ENCODE data around the gene CDK5RAP1.
A peak's percentile ranks its signal among the peaks of the same experiment; 100 is the strongest.

The CDK5RAP1 gene

GRCh38 chr20:33401184-33401920 lies at the start of gene CDK5RAP1:
CDK5RAP1 (minus strand) TSS chr20:33401519; CDS start chr20:33397064, 4,455 bp downstream.
- Histone ChIP-seq H3K9me2 (replicated peaks; ENCODE audit: insufficient read depth, low read length) (no peaks in the 10 kb centered on the region), H3K36me3 (ENCODE audit: low read length) (no peaks in the 10 kb centered on the region), H3K4me2 (ENCODE audit: low read depth, low read length, poor library complexity, severe bottlenecking) (peak within 1 kb of the TSS; percentile 80), H3K79me2 (ENCODE audit: insufficient read depth, low read length) (peaks cover 45% of the 10 kb centered on the region), H2AFZ (ENCODE audit: low read depth, low read length, severe bottlenecking) (peak within 1 kb of the TSS; percentile 69), H4K20me1 (ENCODE audit: low read depth, low read length) (no peaks in the 10 kb centered on the region), H3K4me3 (ENCODE audit: insufficient read depth, low read length, poor library complexity, severe bottlenecking) (peak within 1 kb of the TSS; percentile 86), H3K27ac (ENCODE audit: low read depth, low read length) (peak within 1 kb of the TSS; percentile 56), H3K27me3 (ENCODE audit: low read length) (no peaks in the 10 kb centered on the region), H3F3A (ENCODE audit: insufficient read depth) (0 out of 2 replicates have a peak, but pooled peaks cover 7% of the 10 kb centered on the region), H3K9me3 (ENCODE audit: insufficient read depth, low read length) (no peaks in the 10 kb centered on the region), H3K9ac (ENCODE audit: low read length) (peak within 1 kb of the TSS; percentile 74)
- TF ChIP-seq EZH2phosphoT487 (conservative IDR thresholded peaks at IDR 0.05; ENCODE audit: low read length), result no peak
- no peak for TF ChIP-seq CTCF (IDR thresholded peaks at IDR 0.05; ENCODE audit: insufficient read depth, low read length, poor library complexity, severe bottlenecking)

GRCh38 chr20:33450867-33451266 lies 49.5 kb upstream of the CDK5RAP1 start:
- Histone ChIP-seq H3K9me2 (replicated peaks; ENCODE audit: insufficient read depth, low read length) (no peaks in the 10 kb centered on the region), H3K9ac (ENCODE audit: low read length) (no peak overlapping the region), H3K36me3 (ENCODE audit: low read length) (no peaks in the 10 kb centered on the region), H4K20me1 (ENCODE audit: low read depth, low read length) (no peaks in the 10 kb centered on the region), H3K79me2 (ENCODE audit: insufficient read depth, low read length) (no peaks in the 10 kb centered on the region), H3K4me2 (ENCODE audit: low read depth, low read length, poor library complexity, severe bottlenecking) (no peak overlapping the region), H3F3A (ENCODE audit: insufficient read depth) (no peaks in the 10 kb centered on the region), H3K4me3 (ENCODE audit: insufficient read depth, low read length, poor library complexity, severe bottlenecking) (no peak overlapping the region), H3K27me3 (ENCODE audit: low read length) (no peaks in the 10 kb centered on the region), H3K27ac (ENCODE audit: low read depth, low read length) (no peak overlapping the region), H3K9me3 (ENCODE audit: insufficient read depth, low read length) (no peaks in the 10 kb centered on the region), H2AFZ (ENCODE audit: low read depth, low read length, severe bottlenecking) (no peak overlapping the region)
- TF ChIP-seq CTCF (IDR thresholded peaks at IDR 0.05; ENCODE audit: insufficient read depth, low read length, poor library complexity, severe bottlenecking) (no peak), EZH2phosphoT487 (conservative IDR thresholded peaks at IDR 0.05; ENCODE audit: low read length) (no peak)

- no peak overlapping the region for H3K4me2 ChIP-seq (ENCODE audit: low read depth, low read length, poor library complexity, severe bottlenecking)
- no peaks in the 10 kb centered on the region for H3K27me3 ChIP-seq (ENCODE audit: low read length)
- no peak overlapping the region for H2AFZ ChIP-seq (ENCODE audit: low read depth, low read length, severe bottlenecking)
- H3F3A ChIP-seq (ENCODE audit: insufficient read depth), result peaks cover 11% of the 10 kb centered on the region; the same call in 1 of the 2 replicates
- H3K9me3 ChIP-seq (ENCODE audit: insufficient read depth, low read length), result no peaks in the 10 kb centered on the region
- no peaks in the 10 kb centered on the region for H3K9me2 ChIP-seq (replicated peaks; ENCODE audit: insufficient read depth, low read length)
- TF ChIP-seq CTCF (IDR thresholded peaks at IDR 0.05; ENCODE audit: insufficient read depth, low read length, poor library complexity, severe bottlenecking) (no peak), EZH2phosphoT487 (conservative IDR thresholded peaks at IDR 0.05; ENCODE audit: low read length) (no peak)
- no peak overlapping the region for H3K4me3 ChIP-seq (ENCODE audit: insufficient read depth, low read length, poor library complexity, severe bottlenecking)
- H4K20me1 ChIP-seq (ENCODE audit: low read depth, low read length), result no peaks in the 10 kb centered on the region
- H3K9ac ChIP-seq (ENCODE audit: low read length), result no peak overlapping the region
- H3K36me3 ChIP-seq (ENCODE audit: low read length), result no peaks in the 10 kb centered on the region
- no peak overlapping the region for H3K27ac ChIP-seq (ENCODE audit: low read depth, low read length)
- H3K79me2 ChIP-seq (ENCODE audit: insufficient read depth, low read length), result no peaks in the 10 kb centered on the region
Observed at GRCh38 chr20:33445881-33446625, 44.7 kb upstream of the CDK5RAP1 start.

Data from SU-DHL-6 (cell line).